Gastroesophageal sphincter (tissue), 2 donors: ENCODE measurements around the gene SLIT3.

Experiments
- EP300 ChIP-seq: sonication (generic); formaldehyde crosslinking; IDR thresholded peaks from one replicate; pipeline ENCODE4 v1.6.1; 2017; ENCODE audit warnings: antibody characterized with exemption, mild to moderate bottlenecking
- POLR2A ChIP-seq, 2 donors: fragments of 450-650 bp; IDR thresholded peaks; one replicate each; pipeline ENCODE4 v1.6.1; 2017; ENCODE audit warnings: antibody characterized with exemption in 2 of 2, mild to moderate bottlenecking in 2 of 2, moderate library complexity in 1 of 2

GRCh38 chr5:169270827-169271226, 30.1 kb downstream of the SLIT3 start:
- TF ChIP-seq POLR2A (IDR thresholded peaks at IDR 0.05) = no peak
- TF ChIP-seq EP300 = no peak
